H1 (cell line): ENCODE results near the gene DUOX1. TPM values are rescaled to one million over a fixed set of nuclear protein-coding genes. Genes with fewer than 3 reads are reported as not detected.

Experiments used
- CTCF ChIA-PET: fragments of 300-600 bp; sonication (Branson Sonifier 250); formaldehyde crosslinking; loops from one replicate; lab custom pipeline; 2021; ENCODE audit not compliant: partially characterized antibody; lab: Charles Lee
- POLR2A ChIA-PET: fragments of 300-600 bp; sonication (Branson Sonifier 250); formaldehyde crosslinking; loops from one replicate; lab custom pipeline; 2021; ENCODE audit warnings: inconsistent platforms; ENCODE audit not compliant: partially characterized antibody; lab: Charles Lee
- DNase-seq, 2 experiments: peaks; one replicate each; pipeline versions ENCODE4 v3.0.0 to v3.0.0-alpha.2; 2010 to 2022; ENCODE audit warnings: low spot score in 2 of 2, low read depth in 1 of 2, mixed read lengths in 1 of 2
- FAIRE-seq: peaks from 2 replicates; lab custom pipeline; 2011; peaks lifted over from hg19 to GRCh38; lab: Jason Lieb, UNC
- H2AFZ ChIP-seq: 2 replicates; pipeline ENCODE4 v1.8.1; 2012; ENCODE audit warnings: low read length, inconsistent platforms
- H2AK5ac ChIP-seq: 2 replicates; pipeline ENCODE4 v1.6.1; 2013; ENCODE audit warnings: low read depth, low read length
- H2BK120ac ChIP-seq: replicated peaks from 2 replicates; pipeline ENCODE3; 2013; ENCODE audit warnings: low read depth, low read length, inconsistent platforms
- H2BK12ac ChIP-seq: 2 replicates; pipeline ENCODE4 v1.6.1; 2013; ENCODE audit warnings: low read depth, low read length
- H2BK15ac ChIP-seq: 2 replicates; pipeline ENCODE4 v1.6.1; 2013; ENCODE audit warnings: low read length
- H2BK20ac ChIP-seq: 2 replicates; pipeline ENCODE4 v1.6.1; 2013; ENCODE audit warnings: low read length
- H2BK5ac ChIP-seq: 2 replicates; pipeline ENCODE4 v1.6.1; 2013; ENCODE audit warnings: low read depth, low read length
- H3K14ac ChIP-seq: 2 replicates; pipeline ENCODE4 v1.6.1; 2013; ENCODE audit warnings: inconsistent platforms; ENCODE audit not compliant: insufficient read length
- H3K18ac ChIP-seq: 2 replicates; pipeline ENCODE4 v1.6.1; 2013; ENCODE audit warnings: low read length; ENCODE audit errors: extremely low read depth
- H3K23ac ChIP-seq: 2 replicates; pipeline ENCODE4 v1.6.1; 2013; ENCODE audit warnings: inconsistent platforms; ENCODE audit not compliant: insufficient read length
- H3K23me2 ChIP-seq: 2 replicates; pipeline ENCODE4 v1.6.1; 2013; ENCODE audit warnings: low read depth, low read length
- H3K27ac ChIP-seq: 2 replicates; pipeline ENCODE4 v1.6.1; 2011; ENCODE audit warnings: low read depth, low read length, inconsistent platforms
- H3K27me3 ChIP-seq, 4 experiments: replicated peaks in 1 of 4; 1 replicate in 1 of 4; 2 replicates in 3 of 4; pipeline versions ENCODE4 v1.6.1 to v1.8.1; 2011 to 2013; ENCODE audit warnings: low read length in 3 of 4, mild to moderate bottlenecking in 3 of 4, inconsistent platforms in 2 of 4, mixed read lengths in 2 of 4, moderate library complexity in 1 of 4; ENCODE audit not compliant: control insufficient read depth in 3 of 4, insufficient read depth in 3 of 4; ENCODE audit errors: extremely low read depth in 1 of 4
- H3K36me3 ChIP-seq, 4 experiments: 2 replicates each; pipeline versions ENCODE4 v1.6.1 to v1.8.1; 2011 to 2013; ENCODE audit warnings: mild to moderate bottlenecking in 4 of 4, low read length in 3 of 4, moderate library complexity in 2 of 4, control low read depth in 1 of 4, inconsistent platforms in 1 of 4; ENCODE audit not compliant: insufficient read depth in 4 of 4, control insufficient read depth in 2 of 4
- H3K4ac ChIP-seq: replicated peaks from 2 replicates; pipeline ENCODE3; 2013; ENCODE audit warnings: low read length, low read depth, mixed read lengths, inconsistent platforms; ENCODE audit not compliant: insufficient read length
- H3K4me1 ChIP-seq, 4 experiments: replicated peaks in 1 of 4; 1 replicate in 1 of 4; 2 replicates in 3 of 4; pipeline versions ENCODE4 v1.6.1 to v1.8.1; 2011 to 2013; ENCODE audit warnings: low read length in 3 of 4, inconsistent platforms in 2 of 4, mixed read lengths in 1 of 4; ENCODE audit not compliant: insufficient read depth in 4 of 4, control insufficient read depth in 3 of 4
- H3K4me2 ChIP-seq, 2 experiments: 2 replicates each; pipeline versions ENCODE4 v1.6.1 to v1.8.1; 2011 to 2013; ENCODE audit warnings: low read depth in 2 of 2, low read length in 2 of 2, control low read depth in 1 of 2, inconsistent platforms in 1 of 2, mild to moderate bottlenecking in 1 of 2; ENCODE audit not compliant: insufficient read depth in 1 of 2
- H3K4me3 ChIP-seq, 4 experiments: fragments of 200-600, 300-600 bp in 1 of 4; sonication (generic), shearing (Covaris generic), sonication (Bioruptor Twin) in 1 of 4; 2 replicates each; pipeline versions ENCODE4 v1.5.1 to v1.8.1; 2011 to 2016; ENCODE audit warnings: low read length in 4 of 4, low read depth in 3 of 4, control low read depth in 2 of 4, inconsistent platforms in 2 of 4, mild to moderate bottlenecking in 2 of 4, mixed read lengths in 1 of 4, moderate library complexity in 1 of 4; ENCODE audit not compliant: insufficient read depth in 2 of 4; ENCODE audit errors: extremely low read depth in 1 of 4
- H3K56ac ChIP-seq: replicated peaks from 2 replicates; pipeline ENCODE3; 2013; ENCODE audit warnings: low read depth, mild to moderate bottlenecking, mixed read lengths, low read length, inconsistent platforms; ENCODE audit not compliant: insufficient read length
- H3K79me1 ChIP-seq: 2 replicates; pipeline ENCODE4 v1.6.1; 2013; ENCODE audit warnings: low read depth, low read length, control low read depth
- H3K79me2 ChIP-seq, 2 experiments: 2 replicates each; pipeline versions ENCODE4 v1.6.1 to v1.8.1; 2012 to 2013; ENCODE audit warnings: low read length in 2 of 2, mild to moderate bottlenecking in 2 of 2, inconsistent platforms in 1 of 2; ENCODE audit not compliant: insufficient read depth in 2 of 2, control insufficient read depth in 1 of 2
- H3K9ac ChIP-seq, 4 experiments: replicated peaks in 1 of 4; 1 replicate in 1 of 4; 2 replicates in 3 of 4; pipeline versions ENCODE4 v1.6.1 to v1.8.1; 2011 to 2013; ENCODE audit warnings: low read depth in 3 of 4, low read length in 3 of 4, control low read depth in 2 of 4, mild to moderate bottlenecking in 2 of 4, moderate library complexity in 2 of 4, inconsistent platforms in 1 of 4; ENCODE audit errors: extremely low read depth in 1 of 4
- H3K9me3 ChIP-seq, 2 experiments: 2 replicates each; pipeline versions ENCODE4 v1.6.1 to v1.8.1; 2012 to 2013; ENCODE audit warnings: mild to moderate bottlenecking in 2 of 2, moderate library complexity in 2 of 2, control low read depth in 1 of 2, inconsistent platforms in 1 of 2, low read depth in 1 of 2, low read length in 1 of 2, mixed read lengths in 1 of 2; ENCODE audit not compliant: insufficient read depth in 2 of 2
- H4K20me1 ChIP-seq, 2 experiments: replicated peaks in 1 of 2; 2 replicates each; pipeline versions ENCODE3 to v1.8.1; 2011 to 2013; ENCODE audit warnings: inconsistent platforms in 2 of 2, low read length in 2 of 2, mild to moderate bottlenecking in 1 of 2; ENCODE audit not compliant: insufficient read depth in 2 of 2, control insufficient read depth in 1 of 2
- H4K5ac ChIP-seq: 2 replicates; pipeline ENCODE4 v1.6.1; 2013; ENCODE audit warnings: low read length, low read depth, mixed read lengths, inconsistent platforms; ENCODE audit not compliant: insufficient read length
- H4K8ac ChIP-seq: 2 replicates; pipeline ENCODE4 v1.8.0; 2013; ENCODE audit warnings: mild to moderate bottlenecking, moderate library complexity, low read length, inconsistent platforms; ENCODE audit not compliant: insufficient read depth; ENCODE audit errors: extremely low read depth
- H4K91ac ChIP-seq: replicated peaks from 2 replicates; pipeline ENCODE3; 2013; ENCODE audit warnings: low read length, mixed read lengths, inconsistent platforms; ENCODE audit not compliant: insufficient read length
- BACH1 ChIP-seq: IDR thresholded peaks from 2 replicates; pipeline ENCODE4 v1.6.1; 2012; ENCODE audit warnings: low read length, improper control_type of control experiment
- BRCA1 ChIP-seq: IDR thresholded peaks from 2 replicates; pipeline ENCODE4 v1.6.1; 2012; ENCODE audit warnings: low read depth, low read length, improper control_type of control experiment
- EGR1 ChIP-seq: IDR thresholded peaks from 2 replicates; pipeline ENCODE4 v1.6.1; 2011; ENCODE audit warnings: low read depth, low read length, borderline replicate concordance
- SP2 ChIP-seq: IDR thresholded peaks from 2 replicates; pipeline ENCODE4 v1.6.1; 2012; ENCODE audit warnings: mild to moderate bottlenecking, low read length, inconsistent platforms
- TBP ChIP-seq: IDR thresholded peaks from 2 replicates; pipeline ENCODE4 v1.6.1; 2011; ENCODE audit warnings: low read depth, low read length, improper control_type of control experiment
- WGBS, 2 experiments: shearing (Covaris generic) in 1 of 2; methylation state at CpG; one replicate each; pipeline versions ENCODE4 v1.1.6 to v1.1.7; 2013 to 2015; ENCODE audit warnings: low lambda C conversion rate in 2 of 2, mixed read lengths in 2 of 2, inconsistent platforms in 1 of 2, low coverage in 1 of 2, missing lambda C conversion rate in 1 of 2; ENCODE audit not compliant: insufficient replicate concordance in 2 of 2, insufficient coverage in 1 of 2, insufficient read length in 1 of 2; ENCODE audit errors: extremely low coverage in 1 of 2, missing lambda C conversion rate in 1 of 2; 5-methylcytosine and 5-hydroxymethylcytosine counted together
- polyA plus RNA-seq, 7 experiments: library from polyadenylated mRNA; depleted of rRNA in 3 of 7; stranded (reverse) in 5 of 7; unstranded in 2 of 7; fragments of >200 nt in 5 of 7; fragments of 200-250 nt in 2 of 7; gene quantifications; 1 replicate in 5 of 7; 2 replicates in 1 of 7; 4 replicates in 1 of 7; pipeline versions ENCODE4 v1.2.1 to v1.2.3, GENCODE V29; 2011 to 2013; ENCODE audit warnings: missing spikeins in 2 of 7, mixed read lengths in 2 of 7
- total RNA-seq: library from RNA; stranded (reverse); fragmentation: NEBNext Ultra II Directional; extraction: Animal tissue kit (Norgen Biotek cat#: 25700); gene quantifications from 2 replicates; pipeline ENCODE4 v1.2.1, GENCODE V29; 2021
- TF ChIP-seq, protein P1 (sequence below), 3 experiments: IDR thresholded peaks; 1 replicate in 2 of 3; 2 replicates in 1 of 3; pipeline versions ENCODE4 v1.5.1 to v1.6.1; 2011; ENCODE audit warnings: low read length in 3 of 3, mild to moderate bottlenecking in 3 of 3, inconsistent platforms in 2 of 3, low read depth in 1 of 3, moderate library complexity in 1 of 3; ENCODE audit not compliant: insufficient read depth in 1 of 3; ENCODE audit errors: control extremely low read depth in 1 of 3

DUOX1 gene
- total and polyA plus RNA-seq, 2 of the 8 experiments (the other 6 are each of a cell fraction or from before 2014, with no cell fraction given) = 0.84 to 1.4 TPM

DNA sequence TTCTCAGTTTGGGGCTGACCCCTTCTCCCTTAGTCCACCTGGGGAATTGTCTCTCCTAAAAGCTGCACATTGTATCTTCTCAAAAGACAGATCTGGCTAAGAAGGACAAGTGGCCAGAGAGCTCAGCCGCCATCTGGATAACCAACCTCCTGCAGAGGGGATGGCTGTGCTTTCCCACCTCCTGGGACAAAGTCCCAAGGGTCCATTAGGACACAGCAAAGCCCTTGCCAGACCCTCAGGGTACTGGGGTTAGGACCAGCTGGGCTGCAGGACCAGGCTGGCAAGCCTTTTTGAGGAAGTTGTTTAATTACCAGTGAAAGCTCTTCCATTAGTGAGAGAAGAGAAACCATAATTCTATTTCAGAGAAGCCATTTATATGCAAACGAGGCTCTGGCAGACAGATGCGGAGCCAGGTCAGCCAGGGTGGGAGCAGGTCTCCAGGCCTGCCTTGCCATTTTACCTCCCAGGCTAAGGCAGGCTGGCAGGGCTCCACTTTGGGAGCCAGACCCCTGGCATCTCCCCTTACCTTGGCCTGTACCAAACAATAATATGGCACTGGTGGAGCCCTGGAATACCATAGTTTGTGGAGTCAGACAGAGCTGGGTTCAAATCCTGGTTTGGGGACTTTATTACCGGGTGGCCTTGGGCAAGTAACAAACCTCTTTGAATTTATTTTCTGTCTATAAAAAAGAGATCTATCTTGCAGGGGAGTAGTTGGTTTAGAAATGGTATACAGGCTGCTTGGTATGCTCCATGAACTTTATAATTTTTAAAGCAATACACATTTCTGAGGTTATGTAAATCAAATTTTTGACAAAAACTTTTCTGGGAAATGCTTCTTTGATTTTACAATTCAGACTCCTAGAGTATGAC is 40.0 kb downstream of the DUOX1 start:
- POLR2A ChIA-PET = interaction anchor here (2.3 to 5.7 kb wide), 5 partner anchors 10 to 30 kb away, joined by 8 to 50 read pairs (median 20); partner anchors contain the start of gene SHF
- no peak for FAIRE-seq

More for the DNA sequence above, 40.0 kb downstream of the DUOX1 start:
- Histone ChIP-seq H4K5ac (no peak overlapping the region), H3K23me2 (no peaks in the 10 kb centered on the region; the same call in 1 of the 2 replicates), H3K4me2 (peak overlapping the region; percentile 9 to 19; a peak in 2 of 4 replicates), H4K20me1 (peaks cover 2 to 4% of the 10 kb centered on the region in 2 experiments), H2BK20ac (no peak overlapping the region), H3K79me2 (no peaks in the 10 kb centered on the region), H4K91ac (no peak overlapping the region), H2AK5ac (no peak overlapping the region), H2AFZ (no peak overlapping the region), H2BK5ac (peak overlapping the region; percentile 12; the same call in 1 of the 2 replicates), H3K27ac (no peak overlapping the region; the same call in 1 of the 2 replicates), H3K18ac (peak overlapping the region; percentile 4; the same call in 1 of the 2 replicates), H3K23ac (no peak overlapping the region), H4K8ac (no peak overlapping the region; the same call in 1 of the 2 replicates), H3K56ac (no peak overlapping the region), H3K79me1 (no peaks in the 10 kb centered on the region; the same call in 1 of the 2 replicates), H3K36me3 (no peaks in the 10 kb centered on the region; a peak in 1 of 8 replicates), H3K9ac (no peak overlapping the region; a peak in 1 of 7 replicates), H3K27me3 (no peaks in the 10 kb centered on the region), H2BK12ac (no peak overlapping the region; the same call in 1 of the 2 replicates), H2BK120ac (no peak overlapping the region), H3K4me1 (peaks cover 0 to 19% (median 13%) of the 10 kb centered on the region in 4 experiments; a peak in 5 of 7 replicates), H3K4me3 (0 out of 8 replicates have a peak overlapping the region, but pooled peaks of 1 of the 4 experiments have one; percentile 1), H3K14ac (no peak overlapping the region), H3K4ac (no peak overlapping the region), H3K9me3 (no peaks in the 10 kb centered on the region), H2BK15ac (no peak overlapping the region)
- TF ChIP-seq BACH1 (no peak), EGR1 (no peak), SP2 (no peak), BRCA1 (no peak), TBP (no peak)
- TF ChIP-seq, protein P1, sequence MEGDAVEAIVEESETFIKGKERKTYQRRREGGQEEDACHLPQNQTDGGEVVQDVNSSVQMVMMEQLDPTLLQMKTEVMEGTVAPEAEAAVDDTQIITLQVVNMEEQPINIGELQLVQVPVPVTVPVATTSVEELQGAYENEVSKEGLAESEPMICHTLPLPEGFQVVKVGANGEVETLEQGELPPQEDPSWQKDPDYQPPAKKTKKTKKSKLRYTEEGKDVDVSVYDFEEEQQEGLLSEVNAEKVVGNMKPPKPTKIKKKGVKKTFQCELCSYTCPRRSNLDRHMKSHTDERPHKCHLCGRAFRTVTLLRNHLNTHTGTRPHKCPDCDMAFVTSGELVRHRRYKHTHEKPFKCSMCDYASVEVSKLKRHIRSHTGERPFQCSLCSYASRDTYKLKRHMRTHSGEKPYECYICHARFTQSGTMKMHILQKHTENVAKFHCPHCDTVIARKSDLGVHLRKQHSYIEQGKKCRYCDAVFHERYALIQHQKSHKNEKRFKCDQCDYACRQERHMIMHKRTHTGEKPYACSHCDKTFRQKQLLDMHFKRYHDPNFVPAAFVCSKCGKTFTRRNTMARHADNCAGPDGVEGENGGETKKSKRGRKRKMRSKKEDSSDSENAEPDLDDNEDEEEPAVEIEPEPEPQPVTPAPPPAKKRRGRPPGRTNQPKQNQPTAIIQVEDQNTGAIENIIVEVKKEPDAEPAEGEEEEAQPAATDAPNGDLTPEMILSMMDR (IDR thresholded peaks at IDR 0.05; ENCODE audit: control extremely low read depth in 1 of 3, insufficient read depth in 1 of 3, low read depth in 1 of 3, low read length in 3 of 3) = no peak
- CTCF ChIA-PET = interaction anchor here (0.6 to 41.8 kb wide), 5 partner anchors 12 to 1884 kb away, joined by 3 to 1117 read pairs (median 5); partner anchors contain the start of gene SHF
- no peak for DNase-seq
- 41% methylated on average over 4 of the region's 4 CpGs; no CpG with 5 or more reads in 1 of the 2 experiments for WGBS, 2 experiments
